Left hindlimb (tissue), 1 donor: ENCODE measurements around the gene MIB2.
"Not testable (repeated sequence)": the region's sequence is repeated elsewhere in the genome, so short reads cannot be mapped to it uniquely, and the experiment has no call there.

Experiments
- DNase-seq: peaks from one replicate; pipeline ENCODE4 v3.0.0-alpha.2; 2018

Gene MIB2

DNA sequence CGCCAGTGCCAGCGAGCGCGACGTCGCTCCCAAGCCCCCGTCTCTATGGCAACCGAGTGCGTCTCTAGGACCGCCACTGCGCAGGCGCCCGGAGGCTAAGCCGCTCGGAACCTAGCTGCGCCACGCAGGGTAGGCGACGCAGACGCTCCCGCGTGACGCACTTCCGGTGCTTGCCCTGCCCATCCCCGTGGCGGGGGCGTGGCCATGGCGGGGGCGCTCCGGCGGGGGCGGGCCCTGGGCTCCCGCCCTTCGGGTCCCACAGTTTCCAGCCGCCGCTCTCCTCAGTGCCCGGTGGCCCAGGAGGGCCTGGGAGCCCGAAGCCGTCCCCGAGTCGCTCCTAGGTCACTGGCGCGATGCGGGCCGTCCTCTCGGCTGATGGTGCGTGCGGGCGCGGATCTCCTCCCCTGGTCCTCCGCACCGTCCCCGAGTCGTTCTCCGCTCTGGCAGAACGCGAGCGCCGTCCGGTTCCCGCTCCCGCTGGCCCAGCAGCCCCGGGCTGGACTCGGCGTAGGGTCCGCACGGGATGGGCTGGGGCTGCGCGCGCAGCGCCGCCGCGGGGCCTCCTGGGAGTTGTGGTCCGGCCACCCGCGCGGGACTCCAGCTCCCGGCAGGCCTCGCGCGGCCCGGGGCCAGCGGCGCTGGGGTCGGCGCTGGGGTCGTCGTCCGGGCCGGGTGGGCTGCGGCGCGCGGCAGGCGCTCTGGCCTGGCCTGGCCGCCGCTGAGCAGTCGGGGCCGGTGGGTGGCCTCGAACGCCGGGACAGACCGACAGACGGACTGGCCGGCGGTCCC is at the start of gene MIB2:
TSS of gene MIB2 (plus strand) at position 245 of the 789 bp plus-strand sequence. CDS start 7,953 bp downstream, outside the sequence.
- peak; percentile 96 for DNase-seq

- no peak for DNase-seq
Observed at GRCh38 chr1:1567152-1567875, 48.0 kb upstream of the MIB2 start.

- no peak for DNase-seq
Observed at GRCh38 chr1:1567891-1568291, 47.4 kb upstream of the MIB2 start.

DNA sequence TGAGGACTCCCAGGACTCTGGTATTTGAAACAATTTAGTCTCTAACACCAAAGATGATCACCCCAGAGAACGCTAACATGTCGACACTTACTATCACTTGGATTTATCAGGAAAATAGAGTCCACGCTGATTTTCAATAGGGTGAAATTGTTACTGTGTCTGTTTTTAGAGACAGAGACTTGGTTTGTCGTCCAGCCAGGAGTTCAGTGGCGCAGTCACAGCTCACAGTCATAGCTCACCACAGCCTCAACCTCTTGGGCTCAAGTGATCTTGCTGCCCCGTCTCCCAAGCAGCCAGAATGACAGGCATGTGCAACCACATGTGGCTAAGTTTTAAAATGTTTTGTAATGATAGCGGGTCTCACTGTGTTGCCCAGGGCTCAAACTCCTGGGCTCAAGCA is 46.0 kb upstream of the MIB2 start:
- no peak for DNase-seq

DNA sequence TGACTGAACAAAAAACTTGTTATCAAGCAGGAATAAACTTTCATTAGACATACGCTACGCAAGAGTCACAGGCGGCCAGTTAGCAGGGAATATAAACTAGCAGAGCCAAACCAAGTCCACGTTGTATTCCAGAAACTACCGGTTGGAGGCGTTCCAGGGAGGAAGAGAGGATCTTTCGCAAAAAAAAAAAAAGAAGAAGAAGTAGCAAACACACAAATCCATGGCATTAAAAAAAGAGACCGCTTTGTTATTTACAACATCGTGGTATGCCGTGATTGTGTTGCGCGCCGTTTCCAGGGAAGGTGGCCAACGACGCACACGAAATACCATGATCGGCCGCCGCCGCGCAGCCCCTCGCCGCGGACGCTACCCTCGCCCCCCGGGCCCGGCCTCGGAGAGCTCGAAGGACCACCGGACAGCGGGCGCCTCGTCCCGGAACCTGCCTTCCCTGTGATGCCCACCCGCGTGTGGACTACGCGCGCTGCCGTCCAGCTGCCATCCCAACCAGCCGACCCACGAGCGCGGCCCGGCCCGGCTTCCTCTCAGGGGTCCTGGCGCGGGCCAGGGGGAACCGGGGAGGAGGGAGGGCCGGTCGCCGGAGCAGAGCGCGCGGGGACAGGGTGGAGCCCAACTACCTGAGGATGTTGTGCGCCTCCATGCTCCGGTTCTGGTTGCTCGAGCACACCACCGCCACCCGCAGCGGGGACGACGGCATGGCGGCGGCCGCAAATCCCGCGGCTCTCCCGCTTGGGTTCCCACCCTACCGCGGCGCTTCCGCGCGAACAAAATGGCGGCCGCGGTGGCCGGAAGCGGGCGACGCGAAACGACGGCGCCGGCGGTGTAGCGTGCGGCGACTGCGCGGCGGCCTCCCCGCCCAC is 41.2 kb upstream of the MIB2 start:
- no peak for DNase-seq

- peak; percentile 93 for DNase-seq
Observed at GRCh38 chr1:1574721-1575537, 40.4 kb upstream of the MIB2 start, which contains the start of gene SSU72. SSU72 (minus strand) TSS chr1:1574863; CDS start chr1:1574557, 306 bp downstream.

DNA sequence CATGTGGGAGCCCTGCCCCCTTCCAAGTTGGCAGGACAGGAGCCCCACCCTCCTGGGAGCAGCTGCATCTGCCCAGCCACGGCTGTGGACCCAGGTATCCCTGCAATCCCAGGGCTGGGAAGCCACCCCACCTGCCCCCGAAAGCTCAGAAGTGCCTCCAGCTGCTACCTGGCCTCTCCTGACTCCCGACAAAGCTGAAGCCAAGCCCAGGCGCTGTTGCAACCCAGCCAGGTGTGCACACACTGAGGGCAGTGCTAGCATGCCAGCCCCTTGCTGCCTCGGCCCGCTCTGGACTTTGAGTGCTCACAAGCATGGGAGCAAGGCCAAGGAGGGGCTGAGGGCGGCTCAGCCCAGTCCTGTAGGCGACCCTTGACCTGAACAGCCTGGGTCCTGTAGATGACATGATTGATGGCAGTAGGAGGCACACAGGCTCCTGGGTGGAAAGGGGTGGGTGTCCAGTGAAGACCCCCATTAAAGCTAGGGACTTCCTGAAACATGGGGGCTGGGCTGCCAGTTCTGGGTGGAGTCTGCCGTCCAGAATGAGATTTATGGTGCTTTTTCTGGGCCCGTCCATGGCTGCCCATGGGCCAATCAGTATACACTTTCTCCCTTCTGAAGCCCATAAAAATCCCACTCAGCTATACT is 37.8 kb upstream of the MIB2 start:
- DNase-seq = no peak

DNA sequence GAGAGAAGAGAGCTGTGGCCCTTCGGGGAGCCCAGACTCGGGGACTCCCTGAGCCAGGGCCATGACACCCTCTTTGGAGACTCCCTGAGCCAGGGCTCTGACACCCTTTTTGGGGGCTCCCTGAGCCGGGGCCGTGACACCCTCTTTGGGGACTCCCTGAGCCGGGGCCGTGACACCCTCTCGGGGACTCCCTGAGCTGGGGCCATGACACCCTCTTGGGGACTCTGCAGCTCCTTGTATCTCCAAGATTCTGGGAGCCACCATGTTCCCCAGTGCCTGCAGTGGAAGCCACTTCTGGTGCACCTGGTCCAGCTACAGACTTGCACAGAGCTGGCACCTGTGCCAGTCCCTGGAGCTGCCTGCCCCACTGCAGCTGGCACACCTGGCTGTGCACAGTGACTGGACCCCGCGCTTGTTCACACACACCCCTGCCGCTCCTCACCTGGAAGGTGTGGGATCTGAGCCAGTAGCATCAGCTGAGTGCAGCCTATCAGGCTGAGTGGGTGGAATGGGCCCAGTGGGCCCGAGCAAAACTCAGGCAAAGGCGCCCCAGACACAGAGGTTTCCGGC is 36.8 kb upstream of the MIB2 start:
- no peak for DNase-seq

DNA sequence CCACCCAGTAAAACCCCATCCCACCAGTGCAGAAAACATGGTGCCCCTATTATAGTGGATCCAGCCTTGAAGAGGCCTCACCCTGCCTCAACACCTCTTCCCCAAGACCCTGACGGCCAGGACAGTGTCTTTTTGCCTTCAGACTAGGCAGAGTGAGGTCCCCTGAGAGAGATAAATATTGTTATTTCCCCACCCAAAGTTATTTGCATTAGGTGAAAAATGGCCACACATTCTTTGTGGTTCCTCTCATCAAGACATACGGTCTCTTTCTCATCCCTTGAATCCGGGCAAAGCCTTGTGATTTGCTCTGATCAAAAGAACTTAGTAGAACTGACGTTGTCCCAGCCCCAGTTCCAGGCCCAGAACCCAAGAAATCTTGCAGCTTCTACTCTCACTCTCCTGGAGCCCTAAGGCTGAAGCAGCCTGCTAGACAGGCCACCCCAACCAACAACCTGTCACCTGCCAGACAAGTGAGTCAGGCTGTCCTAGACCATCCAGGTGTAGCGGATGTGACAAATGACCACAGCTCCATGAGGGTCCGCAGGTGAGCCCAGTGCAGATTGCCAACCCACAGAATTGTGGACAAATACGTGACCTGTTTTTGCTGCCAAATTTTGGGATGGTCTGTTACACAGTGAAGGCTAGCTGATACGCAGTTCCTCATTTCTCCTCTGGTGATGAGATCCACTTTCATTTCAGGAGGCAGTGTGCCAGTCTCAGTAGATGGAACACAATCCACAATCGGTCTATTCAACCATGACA is 32.5 kb upstream of the MIB2 start:
- DNase-seq = no peak

DNA sequence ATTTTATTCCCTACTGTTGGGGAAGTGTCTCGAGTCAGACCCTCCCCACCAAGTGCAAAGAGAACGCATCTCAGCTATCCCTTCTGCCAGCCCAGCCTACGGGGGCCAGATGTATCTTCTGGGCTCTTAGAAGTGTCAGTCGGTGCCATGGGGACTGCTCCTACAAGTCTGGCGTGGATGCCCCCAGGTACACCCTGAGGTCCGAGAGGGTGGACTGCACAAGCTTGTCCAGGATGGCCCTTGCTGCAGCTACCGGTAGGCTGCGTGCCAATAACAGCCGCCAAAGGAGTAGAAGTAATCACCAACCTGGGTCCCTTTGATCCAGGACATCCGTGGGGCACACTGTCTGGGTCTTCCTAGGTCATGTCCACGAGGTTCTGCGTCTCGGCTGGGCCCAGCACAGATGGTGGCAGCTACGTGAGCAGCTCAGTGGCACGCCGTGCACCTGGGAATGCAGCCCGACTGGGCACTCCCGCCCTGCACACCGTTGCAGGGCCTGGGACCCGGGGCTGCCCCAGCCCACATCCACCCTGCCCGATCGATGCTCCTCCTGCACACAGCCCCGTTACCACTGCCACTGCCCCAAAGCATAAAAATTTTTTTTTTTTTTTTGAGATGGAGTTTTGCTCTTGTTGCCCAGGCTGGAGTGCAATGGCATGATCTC is 31.8 kb upstream of the MIB2 start:
- DNase-seq = no peak

DNA sequence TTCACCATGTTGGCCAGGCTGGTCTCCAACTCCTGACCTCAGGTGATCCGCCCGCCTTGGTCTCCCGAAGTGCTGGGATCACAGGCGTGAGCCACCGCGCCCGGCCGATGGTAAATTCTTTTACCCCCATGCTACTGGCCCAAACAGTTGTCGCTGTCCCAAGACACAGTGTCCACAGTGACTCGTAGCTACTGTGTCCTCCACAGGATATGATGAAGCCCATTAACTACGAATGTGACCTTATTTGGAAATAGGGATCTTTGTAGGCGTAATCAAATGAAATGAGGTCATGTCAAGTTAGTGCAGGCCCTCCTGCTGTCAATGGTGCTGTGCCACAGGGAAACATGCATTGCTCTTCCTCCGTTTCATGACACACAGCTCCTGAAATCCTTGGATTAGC is 23.8 kb upstream of the MIB2 start:
- no peak for DNase-seq

GRCh38 chr1:1593834-1594601 is 21.3 kb upstream of the MIB2 start:
- no peak for DNase-seq

DNA sequence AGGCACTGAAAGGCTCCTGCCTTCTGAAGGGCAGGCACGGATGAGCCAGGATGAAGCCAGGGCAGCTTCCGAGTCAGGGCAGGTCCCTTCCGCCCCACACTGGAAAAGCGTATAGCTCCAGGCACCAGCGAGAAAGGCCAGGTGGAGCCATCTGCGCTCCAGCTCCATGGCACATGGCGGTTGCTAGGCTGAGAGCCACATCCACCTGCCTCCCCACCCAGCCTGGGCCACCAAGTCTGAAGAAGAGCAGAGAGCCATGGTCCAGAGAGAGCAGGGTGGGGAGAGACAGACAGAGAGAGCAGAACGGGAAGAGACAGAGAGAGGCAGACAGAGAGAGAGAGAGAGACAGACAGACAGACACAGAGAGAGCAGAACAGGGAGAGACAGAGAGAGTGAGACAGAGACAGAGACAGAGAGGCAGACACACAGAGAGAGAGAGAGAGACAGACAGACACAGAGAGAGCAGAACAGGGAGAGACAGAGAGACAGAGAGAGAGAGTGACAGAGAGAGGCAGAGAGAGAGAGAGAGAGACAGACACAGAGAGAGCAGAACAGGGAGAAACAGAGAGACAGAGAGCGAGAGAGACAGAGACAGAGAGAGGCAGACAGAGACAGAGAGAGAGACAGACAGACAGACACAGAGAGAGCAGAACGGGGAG is 20.6 kb upstream of the MIB2 start:
- no peak for DNase-seq

- not testable (repeated sequence) for DNase-seq
Observed at GRCh38 chr1:1595341-1595740, 20.0 kb upstream of the MIB2 start.

DNA sequence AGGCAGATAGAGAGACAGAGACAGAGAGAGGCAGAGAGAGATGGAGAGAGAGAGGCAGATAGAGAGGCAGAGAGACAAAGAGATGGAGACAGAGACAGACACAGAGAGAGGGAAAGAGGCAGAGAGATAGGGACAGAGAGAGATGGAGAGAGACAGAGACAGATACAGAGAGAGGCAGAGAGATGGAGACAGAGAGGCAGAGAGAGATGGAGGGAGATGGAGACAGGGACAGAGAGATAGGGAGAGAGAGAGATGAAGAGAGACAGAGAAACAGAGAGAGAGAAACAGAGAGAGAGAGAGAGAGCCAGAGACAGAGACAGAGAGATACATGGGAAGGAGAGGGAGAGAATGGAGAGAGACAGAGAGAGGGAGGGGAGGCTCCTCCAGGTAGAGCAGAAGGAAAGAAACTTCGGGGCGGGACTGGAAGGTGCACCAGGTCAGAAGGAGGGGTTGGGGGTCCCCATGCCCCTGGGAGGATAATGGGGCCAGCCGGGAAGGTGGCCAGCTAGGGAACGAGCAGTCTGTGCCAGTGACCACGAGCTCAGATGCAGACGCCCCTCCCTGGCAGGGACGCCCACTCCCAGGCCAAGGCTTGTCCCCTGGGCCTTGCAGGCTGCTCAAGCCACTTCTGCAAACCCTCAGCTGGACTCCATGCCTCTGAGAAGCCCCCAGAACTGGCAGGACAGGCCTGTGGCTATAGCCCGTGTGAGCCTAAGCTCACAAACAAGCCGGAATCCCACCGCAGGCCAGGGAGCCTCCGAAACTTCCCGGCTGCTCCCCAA is 18.6 kb upstream of the MIB2 start:
- no peak for DNase-seq

GRCh38 chr1:1597275-1597930 is 17.9 kb upstream of the MIB2 start:
- DNase-seq = no peak

DNA sequence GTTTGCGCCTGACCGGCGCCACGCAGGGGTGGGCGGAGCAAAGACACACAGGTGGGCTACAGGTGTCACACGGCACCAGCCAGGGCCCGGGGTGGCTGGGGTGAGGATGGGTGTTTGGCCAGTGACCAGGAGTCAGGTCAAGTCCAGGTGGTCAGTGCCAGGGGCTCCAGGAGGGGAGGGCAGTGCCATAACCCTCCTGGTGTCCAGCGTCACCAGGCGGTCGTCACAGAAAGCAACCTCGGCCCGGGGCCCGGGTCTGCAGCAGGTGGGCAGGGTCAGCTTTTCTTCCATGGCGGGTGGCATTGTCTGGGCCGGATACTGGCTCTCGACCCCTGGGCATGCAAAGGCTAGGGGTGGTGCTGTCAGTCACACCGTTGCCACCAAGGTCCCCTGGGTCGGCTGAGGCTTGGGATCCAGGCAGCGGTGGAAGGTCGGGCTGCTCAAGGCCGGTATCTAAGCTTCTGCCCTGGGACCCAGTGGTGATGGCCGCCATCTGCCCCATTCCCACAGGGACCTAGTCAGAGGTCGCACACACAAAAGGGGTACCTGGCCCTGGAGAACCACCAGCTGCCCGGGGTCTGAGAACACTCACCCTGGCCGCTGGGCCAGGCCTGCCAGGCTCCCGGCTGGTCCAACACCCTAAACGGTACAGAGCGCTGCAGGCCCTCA is 17.1 kb upstream of the MIB2 start:
- no peak for DNase-seq
